Left lobe of liver (tissue), 2 donors: Measurements from ENCODE around the gene GABRG3. TPM values are rescaled to one million over a fixed set of nuclear protein-coding genes. Genes with fewer than 3 reads are reported as not detected.
"Not testable (repeated sequence)": the region's sequence is repeated elsewhere in the genome, so short reads cannot be mapped to it uniquely, and the experiment has no call there.

Source experiments
- ATAC-seq: fragments of 200-7000 bp; cut with Tn5 transposase; one replicate; pipeline ENCODE4 v1.9.1; 2020; ENCODE audit warnings: mild to moderate bottlenecking, moderate library complexity
- DNase-seq: peaks from one replicate; pipeline ENCODE4 v3.0.0-alpha.2; 2020; ENCODE audit warnings: low spot score
- total RNA-seq: library from RNA; stranded (reverse); gene quantifications from one replicate; pipeline ENCODE4 v1.2.1, GENCODE V29; 2021
- donor health status: DM: no; HTN: no; CAD: no; lungs with moderate emphysema.
- donor health status: DM: no; HTN: yes; CAD: no.

The GABRG3 gene
- total RNA-seq, 1 donor from 2014 or later: 0.03 TPM

GRCh38 chr15:27323801-27324200, 352.8 kb downstream of the GABRG3 start:
- no peak for DNase-seq
- ATAC-seq: no peak

GRCh38 chr15:27324886-27325615, 354.1 kb downstream of the GABRG3 start:
- DNase-seq (no peak), ATAC-seq (no peak)

- DNase-seq (no peak), ATAC-seq (no peak)
Measured at GRCh38 chr15:27327467-27328025, 356.6 kb downstream of the GABRG3 start.

GRCh38 chr15:27328186-27328585, 357.2 kb downstream of the GABRG3 start:
- ATAC-seq: no peak
- DNase-seq: no peak

- DNase-seq: no peak
- no peak for ATAC-seq
Measured at GRCh38 chr15:27328608-27329007, 357.6 kb downstream of the GABRG3 start.

DNA sequence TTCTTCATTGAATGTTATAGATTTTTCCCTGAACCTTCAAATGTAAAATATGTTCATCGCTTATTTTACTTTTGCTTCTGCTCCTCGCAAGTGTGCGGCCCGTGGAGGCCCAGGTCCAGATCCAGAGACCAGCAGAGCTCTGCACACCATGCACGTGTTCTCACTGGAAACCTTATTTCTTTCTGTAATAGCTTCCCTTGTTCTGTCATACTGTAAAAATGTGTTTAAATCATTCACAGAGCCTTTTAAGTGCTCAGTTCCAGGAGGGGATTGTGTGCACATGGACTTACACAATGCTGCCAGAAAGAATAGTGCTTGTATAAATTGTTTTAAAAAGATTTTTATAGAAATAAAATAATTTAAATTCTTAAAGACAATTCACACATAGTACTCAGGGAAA, 359.3 kb downstream of the GABRG3 start:
- DNase-seq (no peak), ATAC-seq (no peak)

- no peak for ATAC-seq
- DNase-seq: no peak
Measured at GRCh38 chr15:27336676-27337075, 365.7 kb downstream of the GABRG3 start.

DNA sequence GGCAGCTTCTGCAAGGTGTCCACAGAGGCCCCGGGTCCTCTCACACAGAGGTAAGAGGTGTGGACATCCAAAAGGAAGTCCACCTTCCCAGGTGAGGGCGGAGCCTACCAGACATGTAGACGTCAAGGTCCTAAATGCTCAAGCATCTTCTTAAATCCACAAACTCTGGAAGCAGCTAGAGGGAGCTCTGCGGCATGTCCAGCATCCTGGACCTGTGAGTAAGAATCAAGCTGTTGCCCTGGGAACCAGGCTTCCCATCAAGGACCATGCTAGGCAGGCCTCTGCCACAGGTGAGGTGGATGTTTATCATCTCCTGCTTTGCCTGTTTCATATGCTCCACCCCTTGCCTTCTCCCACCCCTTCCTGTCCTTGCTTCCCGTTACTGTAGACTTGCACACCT, 368.2 kb downstream of the GABRG3 start:
- ATAC-seq (no peak), DNase-seq (no peak)

- peak; percentile 64 for ATAC-seq
- no peak for DNase-seq
Measured at GRCh38 chr15:27341780-27342343, 370.9 kb downstream of the GABRG3 start.

DNA sequence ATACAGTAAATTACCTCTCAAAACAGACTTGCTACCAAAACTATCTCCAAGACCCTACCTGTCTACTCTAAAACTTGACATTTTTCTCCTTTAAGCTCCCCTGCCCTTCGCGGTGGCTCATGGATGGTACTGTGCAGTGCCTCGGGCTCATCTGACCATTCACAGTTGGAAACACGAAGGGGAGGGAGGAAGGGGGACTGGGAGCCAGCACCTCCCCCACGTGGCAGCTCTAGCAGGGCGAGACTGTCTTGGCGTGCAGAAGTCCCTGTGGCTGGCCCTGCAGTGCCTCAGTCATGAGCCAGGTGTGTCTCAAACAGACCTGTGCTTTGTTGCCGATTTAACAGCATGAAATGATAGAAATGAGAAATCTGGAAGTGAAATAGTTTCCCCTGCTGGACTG, 372.0 kb downstream of the GABRG3 start:
- DNase-seq: no peak
- ATAC-seq: no peak

GRCh38 chr15:27352136-27352535, 381.2 kb downstream of the GABRG3 start:
- no peak for ATAC-seq

GRCh38 chr15:27353856-27354255, 382.9 kb downstream of the GABRG3 start:
- DNase-seq (no peak), ATAC-seq (no peak)

More at GRCh38 chr15:27352136-27352535, 381.2 kb downstream of the GABRG3 start:
- DNase-seq: no peak

DNA sequence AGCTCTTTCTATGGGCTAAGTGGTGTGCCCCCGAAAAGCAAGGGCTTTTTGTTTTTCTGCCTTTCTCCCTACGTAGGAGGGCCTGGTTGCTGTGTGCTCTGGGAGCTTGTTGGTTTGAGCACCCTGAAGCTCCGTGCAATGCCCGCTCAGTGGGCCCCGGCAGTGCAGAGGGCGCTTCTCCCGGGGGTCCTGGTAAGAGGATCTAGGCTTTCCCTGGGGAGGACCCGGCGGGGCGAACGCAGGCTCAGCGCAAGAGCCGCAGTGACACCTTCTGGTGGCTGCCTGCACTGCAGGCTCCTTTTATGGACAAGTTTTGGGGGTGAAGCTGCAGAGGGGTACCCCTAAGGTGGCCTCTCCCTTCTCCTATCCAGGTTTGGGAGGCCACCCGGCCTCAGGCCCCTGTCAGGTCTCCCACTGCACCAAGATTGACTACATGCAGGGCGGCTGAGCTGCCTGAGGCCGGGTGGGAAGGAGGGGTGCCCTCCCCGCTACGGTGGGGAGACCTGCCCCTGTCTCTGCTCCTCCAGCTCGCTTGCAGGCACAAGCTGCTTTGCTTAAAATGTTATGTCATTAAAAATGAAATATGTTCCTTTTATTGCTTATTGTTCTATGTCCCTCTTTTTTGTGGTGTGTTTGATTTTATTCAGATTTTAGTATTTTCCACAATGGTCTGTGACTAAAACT, 387.9 kb downstream of the GABRG3 start:
- ATAC-seq (peak; percentile 69), DNase-seq (no peak)

GRCh38 chr15:27359586-27359985, 388.6 kb downstream of the GABRG3 start:
- no peak for ATAC-seq
- no peak for DNase-seq

GRCh38 chr15:27360316-27360715, 389.3 kb downstream of the GABRG3 start:
- DNase-seq (no peak), ATAC-seq (no peak)

DNA sequence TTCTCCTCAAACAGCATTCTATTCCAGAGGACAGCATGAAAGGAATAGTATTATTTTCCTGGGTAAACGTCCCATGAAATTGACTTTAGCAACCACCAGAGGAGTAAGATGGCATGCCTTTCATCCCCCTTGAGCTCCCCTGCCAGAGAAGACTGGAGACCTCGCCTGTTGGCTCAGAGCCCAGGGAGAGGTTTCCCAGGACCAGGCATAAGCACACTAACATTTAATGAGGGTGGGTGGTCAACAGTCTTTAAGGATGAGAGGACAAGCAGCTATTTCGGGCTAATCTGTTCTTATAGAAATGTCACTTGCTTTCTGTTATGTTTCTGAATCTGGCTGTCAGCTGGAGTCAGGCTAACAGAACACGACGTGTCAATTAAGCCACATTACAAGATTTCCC, 390.5 kb downstream of the GABRG3 start:
- no peak for DNase-seq

GRCh38 chr15:27365456-27365855, 394.5 kb downstream of the GABRG3 start:
- DNase-seq (no peak), ATAC-seq (no peak)

More for the DNA sequence above, 390.5 kb downstream of the GABRG3 start:
- ATAC-seq: no peak

DNA sequence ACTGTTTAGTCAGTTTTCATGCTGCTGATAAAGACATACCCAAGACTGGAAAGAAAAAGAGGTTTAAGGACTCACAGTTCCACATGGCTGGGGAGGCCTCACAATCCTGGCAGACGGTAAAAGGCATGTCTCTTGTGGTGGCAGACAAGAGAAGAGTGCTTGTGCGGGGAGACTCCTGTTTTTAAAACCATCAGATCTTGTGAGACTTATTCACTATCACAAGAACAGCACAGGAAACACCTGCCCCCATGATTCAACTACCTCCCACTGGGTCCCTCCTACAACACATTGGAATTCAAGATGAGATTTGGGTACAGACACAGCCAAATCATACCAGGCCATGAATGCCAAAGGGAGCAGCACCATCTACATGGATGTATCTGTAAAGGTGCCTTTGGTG, 406.4 kb downstream of the GABRG3 start:
- not testable (repeated sequence) for ATAC-seq, DNase-seq

DNA sequence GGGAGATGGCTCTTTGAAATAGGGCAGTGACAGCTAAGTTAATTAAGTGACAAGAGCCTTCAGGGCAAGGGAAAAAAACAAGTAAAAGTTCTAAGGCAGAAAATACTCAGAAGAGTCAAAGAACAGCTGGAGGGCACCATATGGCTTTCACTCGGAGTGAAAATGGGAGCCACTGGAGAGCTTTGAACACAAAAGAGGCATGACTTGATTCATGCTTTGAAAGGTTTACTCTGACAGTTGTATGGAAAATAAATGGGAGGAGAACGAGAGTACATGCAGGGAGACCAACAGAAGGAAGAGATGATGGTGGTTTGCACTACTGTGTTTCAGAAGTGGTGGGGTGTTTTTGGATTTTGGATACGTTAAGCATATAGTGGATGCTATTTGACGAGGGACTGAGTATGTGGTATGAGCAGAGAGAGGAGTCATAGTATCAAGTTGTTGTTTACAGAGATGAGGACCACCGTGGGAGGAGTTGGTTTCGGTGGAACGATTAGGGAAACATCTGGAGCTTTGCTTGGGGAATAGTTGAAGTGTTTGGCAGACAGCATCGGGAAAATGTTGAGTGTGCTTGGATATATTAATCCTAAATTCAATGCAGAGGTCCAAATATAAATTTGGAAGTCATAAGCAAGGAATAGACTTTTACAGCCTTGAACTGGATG, 411.5 kb downstream of the GABRG3 start:
- ATAC-seq (no peak), DNase-seq (no peak)

GRCh38 chr15:27383726-27384125, 412.7 kb downstream of the GABRG3 start:
- DNase-seq: no peak

GRCh38 chr15:27392163-27392562, 421.2 kb downstream of the GABRG3 start:
- DNase-seq (no peak), ATAC-seq (no peak)

More at GRCh38 chr15:27383726-27384125, 412.7 kb downstream of the GABRG3 start:
- ATAC-seq: no peak
